Psoas muscle (tissue), 8 donors: ENCODE results near the gene BCDIN3D. TPM values are rescaled to one million over a fixed set of nuclear protein-coding genes. Genes with fewer than 3 reads are reported as not detected.

ENCODE experiments used
- ATAC-seq, 4 donors: fragments of 200-7000 bp; cut with Tn5 transposase; one replicate each; pipeline ENCODE4 v1.9.1; 2020; ENCODE audit warnings: moderate library complexity in 3 of 4, mild to moderate bottlenecking in 2 of 4
- DNase-seq, 2 donors: peaks; one replicate each; pipeline ENCODE4 v3.0.0-alpha.2; 2020
- H3K27ac ChIP-seq: fragments of 200-600 bp; one replicate; pipeline ENCODE4 v1.8.0; 2022
- H3K27me3 ChIP-seq, 3 donors: fragments of 200-600 bp in 1 of 3; one replicate each; pipeline versions ENCODE4 v1.6.1 to v1.8.0; 2013 to 2022; ENCODE audit warnings: low read length in 2 of 3, mild to moderate bottlenecking in 2 of 3, moderate library complexity in 1 of 3; ENCODE audit not compliant: insufficient read depth in 3 of 3
- H3K36me3 ChIP-seq, 2 donors: fragments of 200-600 bp in 1 of 2; one replicate each; pipeline versions ENCODE4 v1.6.1 to v1.8.0; 2013 to 2022; ENCODE audit warnings: low read depth in 1 of 2, mild to moderate bottlenecking in 1 of 2, moderate library complexity in 1 of 2; ENCODE audit not compliant: insufficient read depth in 1 of 2
- H3K4me1 ChIP-seq: fragments of 200-600 bp; one replicate; pipeline ENCODE4 v1.8.0; 2022
- H3K4me3 ChIP-seq: fragments of 200-600 bp; one replicate; pipeline ENCODE4 v1.8.0; 2022; ENCODE audit warnings: mild to moderate bottlenecking
- H3K9me3 ChIP-seq: fragments of 200-600 bp; one replicate; pipeline ENCODE4 v1.8.0; 2022
- CTCF ChIP-seq: fragments of 200-600 bp; IDR thresholded peaks from one replicate; pipeline ENCODE4 v1.8.0; 2022; ENCODE audit warnings: antibody characterized with exemption
- WGBS, 3 donors: extraction: QIAGEN DNeasy Blood & Tissue Kit; methylation state at CpG; one replicate each; pipeline versions ENCODE4 v1.1.6 to v1.1.7; 2013; 5-methylcytosine and 5-hydroxymethylcytosine counted together
- intact Hi-C, 2 donors: fragments of 100-400 bp; cut with DNase I; formaldehyde crosslinking; loops; one replicate each; pipeline versions ENCODE4 v1.11.0 to v1.14.2; 2022
- polyA plus RNA-seq, 3 donors: library from polyadenylated mRNA; stranded (reverse); fragments of 200-250 nt; gene quantifications; one replicate each; pipeline ENCODE4 v1.2.3, GENCODE V29; 2013
- total RNA-seq, 4 donors: library from RNA; stranded (reverse); fragmentation: NEBNext Ultra II Directional in 2 of 4; extraction: Animal tissue kit (Norgen Biotek cat#: 25700) in 2 of 4; gene quantifications; one replicate each; pipeline versions ENCODE4 v1.2.1 to v1.2.4, GENCODE V29; 2021 to 2023
- donor health status: healthy with polysubstance abuse.
- donor health status: DM: no; HTN: no; CAD: no; lungs with moderate emphysema.
- donor health status: Bipolar disorder and iron deficiency.
- donor health status: healthy.
- donor health status: DM: yes; HTN: yes; CAD: no.
- donor health status: DM: no; HTN: no; CAD: no.
- donor health status: DM: no; HTN: no; CAD: no.
- donor health status: DM: yes; HTN: yes; CAD: no.

The BCDIN3D gene
- total and polyA plus RNA-seq, 7 donors: 1.6 to 9.0 (median 3.1) TPM

- no peaks in the 10 kb centered on the region for H3K4me1 ChIP-seq
- 64 to 83% (median 78%) methylated on average over 2 of the region's 2 CpGs for WGBS, 3 donors
- no peaks in the 10 kb centered on the region for H3K36me3 ChIP-seq
- peaks cover 0 to 16% (median 0%) of the 10 kb centered on the region in 3 donors for H3K27me3 ChIP-seq
- DNase-seq (no peak), ATAC-seq (no peak)
- no peaks in the 10 kb centered on the region for H3K9me3 ChIP-seq
- intact Hi-C loops: no loop called here
- no peak overlapping the region for H3K4me3 ChIP-seq
- TF ChIP-seq CTCF: no peak
- H3K27ac ChIP-seq: no peak overlapping the region
Measured at GRCh38 chr12:49853671-49854070, 10.8 kb upstream of the BCDIN3D start.

GRCh38 chr12:49847161-49847560, 4.3 kb upstream of the BCDIN3D start:
- Histone ChIP-seq H3K4me3 (no peak overlapping the region), H3K27ac (no peak overlapping the region), H3K27me3 (peaks cover 0 to 32% (median 3%) of the 10 kb centered on the region in 3 donors), H3K4me1 (peaks cover 5% of the 10 kb centered on the region), H3K36me3 (no peaks in the 10 kb centered on the region), H3K9me3 (no peaks in the 10 kb centered on the region)
- DNase-seq (no peak), ATAC-seq (no peak)
- WGBS, 3 donors: 49 to 72% (median 67%) methylated on average over 2 of the region's 2 CpGs
- TF ChIP-seq CTCF: no peak
- intact Hi-C loops: no loop called here

GRCh38 chr12:49846032-49846431, 3.1 kb upstream of the BCDIN3D start:
- intact Hi-C loops: no loop called here
- TF ChIP-seq CTCF: no peak
- Histone ChIP-seq H3K4me3 (no peak overlapping the region), H3K9me3 (no peaks in the 10 kb centered on the region), H3K27ac (no peak overlapping the region), H3K36me3 (no peaks in the 10 kb centered on the region), H3K27me3 (peaks cover 0 to 32% (median 3%) of the 10 kb centered on the region in 3 donors), H3K4me1 (peaks cover 16% of the 10 kb centered on the region)
- ATAC-seq (no peak), DNase-seq (no peak)
- 64 to 76% (median 66%) methylated on average over 2 of the region's 2 CpGs for WGBS, 3 donors

GRCh38 chr12:49843876-49844437, 1.1 kb upstream of the BCDIN3D start:
- intact Hi-C loops: no loop called here
- Histone ChIP-seq H3K4me1 (peaks cover 17% of the 10 kb centered on the region), H3K4me3 (no peak overlapping the region), H3K27ac (no peak overlapping the region), H3K27me3 (peaks cover 0 to 19% (median 3%) of the 10 kb centered on the region in 3 donors), H3K9me3 (no peaks in the 10 kb centered on the region), H3K36me3 (no peaks in the 10 kb centered on the region)
- DNase-seq (no peak), ATAC-seq (no peak)
- TF ChIP-seq CTCF: no peak
- WGBS, 3 donors: 94 to 95% (median 95%) methylated on average over 4 of the region's 4 CpGs

GRCh38 chr12:49843411-49843810, 505 bp upstream of the BCDIN3D start:
- WGBS, 3 donors: 74 to 83% (median 79%) methylated on average over 7 of the region's 7 CpGs
- Histone ChIP-seq H3K27me3 (peaks cover 0 to 13% (median 3%) of the 10 kb centered on the region in 3 donors), H3K27ac (peak overlapping the region; percentile 96), H3K4me3 (peak overlapping the region; percentile 84), H3K36me3 (no peaks in the 10 kb centered on the region), H3K9me3 (no peaks in the 10 kb centered on the region), H3K4me1 (peaks cover 17% of the 10 kb centered on the region)
- TF ChIP-seq CTCF: no peak
- DNase-seq (no peak), ATAC-seq (no peak)
- intact Hi-C loops: no loop called here
